Adrenal gland (tissue), 12 donors: ENCODE results near the gene NFATC1. TPM values are rescaled to one million over a fixed set of nuclear protein-coding genes. Genes with fewer than 3 reads are reported as not detected.

ENCODE experiments used
- DNase-seq, 7 donors: peaks; one replicate each; pipeline ENCODE4 v3.0.0-alpha.2; 2019 to 2020
- H3K27ac ChIP-seq, 5 donors: fragments of 200-600 bp; sonication (generic) in 4 of 5; 1 replicate in 3 of 5; 2 replicates in 2 of 5; pipeline versions ENCODE4 v1.5.1 to v1.8.0; 2016 to 2020; ENCODE audit warnings: mild to moderate bottlenecking in 1 of 5
- H3K27me3 ChIP-seq: fragments of 200-600 bp; 2 replicates; pipeline ENCODE4 v1.8.0; 2021
- H3K36me3 ChIP-seq, 2 donors: fragments of 200-600 bp; replicated peaks in 1 of 2; 1 replicate in 1 of 2; 2 replicates in 1 of 2; pipeline versions ENCODE4 v1.5.1 to v1.8.0; 2018 to 2022
- H3K4me1 ChIP-seq, 2 donors: fragments of 200-600 bp; replicated peaks in 1 of 2; 1 replicate in 1 of 2; 2 replicates in 1 of 2; pipeline versions ENCODE4 v1.5.1 to v1.8.0; 2018 to 2021
- H3K4me3 ChIP-seq, 4 donors: fragments of 200-600 bp; sonication (generic) in 3 of 4; one replicate each; pipeline ENCODE4 v1.5.1; 2016 to 2018
- H3K9me3 ChIP-seq, 3 donors: fragments of 200-600 bp; sonication (generic) in 1 of 3; replicated peaks in 1 of 3; 1 replicate in 2 of 3; 2 replicates in 1 of 3; pipeline versions ENCODE4 v1.5.1 to v1.8.0; 2016 to 2021
- POLR2A ChIP-seq, 2 donors: fragments of 450-650 bp; IDR thresholded peaks; one replicate each; pipeline ENCODE4 v1.6.1; 2017; ENCODE audit warnings: antibody characterized with exemption in 2 of 2, mild to moderate bottlenecking in 2 of 2, moderate library complexity in 1 of 2
- WGBS, 4 donors: extraction: QIAGEN DNeasy Blood & Tissue Kit in 2 of 4; methylation state at CpG; one replicate each; pipeline versions ENCODE4 v1.1.5 to v1.1.7; 2013 to 2017; 5-methylcytosine and 5-hydroxymethylcytosine counted together
- intact Hi-C, 2 donors: fragments of 100-400 bp; cut with DNase I; formaldehyde crosslinking; loops; one replicate each; pipeline versions ENCODE4 v1.14.1 to v1.15.0; 2022 to 2023
- polyA plus RNA-seq, 3 donors: library from polyadenylated mRNA; stranded (reverse); fragments of 200-250 nt in 2 of 3; fragments of 350-450 nt in 1 of 3; fragmentation: Illumina TruSeq in 1 of 3; extraction: RNeasy Lipid Tissue Mini Kit (QIAGEN cat#74804) in 1 of 3; gene quantifications; one replicate each; pipeline ENCODE4 v1.2.3, GENCODE V29; 2013 to 2014
- total RNA-seq, 9 donors: library from RNA; depleted of rRNA in 4 of 9; stranded (reverse); fragments of >200 nt in 4 of 9; fragments of 120-200 nt in 1 of 9; fragmentation: NEBNext Ultra II Directional in 1 of 9; extraction: Animal tissue kit (Norgen Biotek cat#: 25700) in 1 of 9; gene quantifications; one replicate each; pipeline versions ENCODE4 v1.1.0 to v1.2.4, GENCODE V29; 2013 to 2023
- TF ChIP-seq, protein P1 (sequence below), 6 experiments: fragments of 450-650 bp in 4 of 6; fragments of 200-600 bp in 2 of 6; sonication (generic) in 1 of 6; IDR thresholded peaks; 1 replicate in 5 of 6; 2 replicates in 1 of 6; pipeline versions ENCODE4 v1.5.1 to v1.8.0; 2016 to 2021; ENCODE audit warnings: antibody characterized with exemption in 6 of 6, mild to moderate bottlenecking in 2 of 6, moderate library complexity in 1 of 6
- donor health status: healthy with polysubstance abuse.
- donor health status: Bipolar disorder and iron deficiency.
- donor health status: DM: yes; HTN: yes; CAD: no.
- donor health status: DM: no; HTN: no; CAD: no.
- donor health status: DM: no; HTN: no; CAD: no.
- donor health status: DM: yes; HTN: yes; CAD: no.

Gene NFATC1
- total and polyA plus RNA-seq, 12 donors: 0.50 to 20.9 (median 6.7) TPM

DNA sequence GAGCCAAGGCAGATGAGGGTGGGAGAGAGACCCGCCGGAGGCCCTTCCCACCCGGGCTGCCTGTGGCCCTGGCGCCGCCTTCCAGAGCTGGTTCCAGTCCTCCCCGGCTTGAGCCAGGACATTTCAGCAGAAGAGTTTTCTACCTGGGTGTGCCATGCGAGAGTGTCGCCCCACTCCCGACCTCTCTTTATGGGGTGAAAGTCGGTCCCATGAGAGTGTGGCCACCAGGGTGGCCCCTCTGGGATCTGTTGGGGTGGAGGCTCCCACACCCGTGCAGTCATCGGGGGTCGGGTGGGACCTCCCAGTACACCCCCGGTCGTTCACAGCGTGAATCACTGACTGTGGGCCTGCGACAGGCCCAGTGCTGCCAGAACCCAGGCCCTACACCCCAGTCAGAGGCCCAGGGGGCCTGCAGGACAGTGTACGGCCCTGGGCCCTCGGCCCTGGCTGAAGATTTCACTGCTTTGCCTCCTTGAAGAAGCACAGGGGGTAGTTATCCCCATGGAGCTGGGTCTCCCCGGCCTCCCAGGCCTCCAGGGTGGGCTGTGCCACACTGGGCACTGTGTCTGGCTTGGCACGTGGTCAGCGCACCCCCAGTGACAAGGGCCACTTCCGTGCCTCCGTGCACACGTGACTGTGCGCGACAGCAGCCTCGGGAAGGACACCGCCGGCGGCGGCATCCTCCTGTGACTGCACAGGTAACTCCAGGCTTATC lies 5.9 kb downstream of the NFATC1 start:
- H3K27me3 ChIP-seq: no peaks in the 10 kb centered on the region
- no peaks in the 10 kb centered on the region for H3K9me3 ChIP-seq
- TF ChIP-seq, protein P1, sequence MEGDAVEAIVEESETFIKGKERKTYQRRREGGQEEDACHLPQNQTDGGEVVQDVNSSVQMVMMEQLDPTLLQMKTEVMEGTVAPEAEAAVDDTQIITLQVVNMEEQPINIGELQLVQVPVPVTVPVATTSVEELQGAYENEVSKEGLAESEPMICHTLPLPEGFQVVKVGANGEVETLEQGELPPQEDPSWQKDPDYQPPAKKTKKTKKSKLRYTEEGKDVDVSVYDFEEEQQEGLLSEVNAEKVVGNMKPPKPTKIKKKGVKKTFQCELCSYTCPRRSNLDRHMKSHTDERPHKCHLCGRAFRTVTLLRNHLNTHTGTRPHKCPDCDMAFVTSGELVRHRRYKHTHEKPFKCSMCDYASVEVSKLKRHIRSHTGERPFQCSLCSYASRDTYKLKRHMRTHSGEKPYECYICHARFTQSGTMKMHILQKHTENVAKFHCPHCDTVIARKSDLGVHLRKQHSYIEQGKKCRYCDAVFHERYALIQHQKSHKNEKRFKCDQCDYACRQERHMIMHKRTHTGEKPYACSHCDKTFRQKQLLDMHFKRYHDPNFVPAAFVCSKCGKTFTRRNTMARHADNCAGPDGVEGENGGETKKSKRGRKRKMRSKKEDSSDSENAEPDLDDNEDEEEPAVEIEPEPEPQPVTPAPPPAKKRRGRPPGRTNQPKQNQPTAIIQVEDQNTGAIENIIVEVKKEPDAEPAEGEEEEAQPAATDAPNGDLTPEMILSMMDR (IDR thresholded peaks at IDR 0.05): no peak
- no peak for TF ChIP-seq POLR2A (IDR thresholded peaks at IDR 0.05)
- 92 to 96% (median 93%) methylated on average over 16 to 32 of the region's 32 CpGs for WGBS, 4 donors
- intact Hi-C loops: no loop called here
- no peak overlapping the region for H3K4me3 ChIP-seq
- peaks cover 6 to 34% of the 10 kb centered on the region in 2 donors for H3K4me1 ChIP-seq
- peak overlapping the region in 2 of 5 donors; percentile 72 to 93 for H3K27ac ChIP-seq
- no peak for DNase-seq
- no peaks in the 10 kb centered on the region for H3K36me3 ChIP-seq

DNA sequence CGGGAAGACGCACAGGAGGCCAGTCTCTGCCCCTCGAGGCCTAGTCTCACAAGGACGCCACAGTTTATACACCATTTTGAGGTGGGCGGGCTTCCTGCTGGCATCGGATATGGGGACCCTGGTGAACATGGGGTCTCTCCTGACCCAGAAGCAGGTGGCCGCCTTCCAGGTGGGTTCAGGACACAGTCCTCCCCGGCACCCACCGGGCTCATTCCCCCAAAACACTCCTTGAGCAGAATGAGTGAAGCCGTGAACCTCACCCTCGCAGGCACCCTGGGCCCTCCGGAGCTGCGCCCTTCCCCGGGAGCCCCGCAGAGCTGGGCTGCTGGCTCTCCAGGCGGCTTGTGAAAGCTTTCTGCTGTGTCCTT lies 6.5 kb downstream of the NFATC1 start:
- no peaks in the 10 kb centered on the region for H3K9me3 ChIP-seq
- H3K36me3 ChIP-seq: no peaks in the 10 kb centered on the region
- intact Hi-C loops: no loop called here
- H3K4me1 ChIP-seq: peaks cover 6 to 33% of the 10 kb centered on the region in 2 donors
- peak overlapping the region in 1 of 5 donors; percentile 93 for H3K27ac ChIP-seq
- no peak overlapping the region for H3K4me3 ChIP-seq
- no peak for DNase-seq
- TF ChIP-seq, protein P1 (IDR thresholded peaks at IDR 0.05): no peak
- WGBS, 4 donors: 86 to 96% (median 93%) methylated on average over 9 to 16 of the region's 16 CpGs
- no peaks in the 10 kb centered on the region for H3K27me3 ChIP-seq

DNA sequence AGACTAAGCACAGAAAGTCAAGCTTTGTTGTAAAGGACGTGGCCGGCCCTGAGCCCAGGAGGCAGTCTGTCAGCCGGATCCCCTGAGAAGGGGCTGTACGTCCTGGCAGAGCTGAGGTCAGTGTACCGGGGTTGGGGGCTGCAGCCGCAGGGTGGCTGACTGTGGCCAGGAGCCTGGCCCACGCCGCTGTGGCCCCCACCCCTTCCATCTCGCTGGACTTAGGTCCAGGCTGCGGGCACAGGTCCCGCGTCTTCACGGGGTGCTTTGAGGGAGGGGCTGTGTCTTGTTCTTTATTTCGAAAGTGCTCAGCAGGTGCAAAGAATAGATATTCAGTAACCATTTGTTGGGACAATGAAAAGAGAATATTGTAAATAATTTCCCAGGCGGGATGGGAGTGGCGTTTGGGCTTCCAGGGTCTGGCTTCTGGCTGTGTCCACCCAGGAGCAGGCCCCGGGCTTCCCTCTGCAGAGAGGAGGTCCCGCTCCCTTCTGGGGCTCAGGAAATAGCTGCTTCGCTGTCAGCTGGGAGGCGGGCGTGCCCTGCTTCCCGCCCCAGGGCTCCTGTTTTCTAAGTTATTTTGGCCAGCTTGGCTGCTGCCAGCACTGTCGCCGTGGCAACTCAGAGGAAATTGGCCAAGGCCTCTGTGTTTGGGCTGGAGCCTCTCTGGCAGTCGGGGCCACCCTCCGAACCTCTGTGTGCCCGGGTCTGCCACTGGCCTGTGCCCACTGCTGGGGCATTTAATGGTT lies 7.4 kb downstream of the NFATC1 start:
- TF ChIP-seq POLR2A (IDR thresholded peaks at IDR 0.05): no peak
- TF ChIP-seq, protein P1 (IDR thresholded peaks at IDR 0.05): no peak
- 36 to 52% (median 45%) methylated on average over 20 to 27 of the region's 27 CpGs for WGBS, 4 donors
- Histone ChIP-seq H3K4me1 (peaks cover 6 to 33% of the 10 kb centered on the region in 2 donors), H3K27me3 (no peaks in the 10 kb centered on the region), H3K9me3 (no peaks in the 10 kb centered on the region), H3K27ac (peak overlapping the region in 4 of 5 donors; percentile 11 to 71 (median 48)), H3K36me3 (no peaks in the 10 kb centered on the region), H3K4me3 (peak overlapping the region in 1 of 4 donors; percentile 7)
- intact Hi-C loops: no loop called here
- peak in 6 of 7 donors; percentile 58 to 80 (median 78) for DNase-seq

DNA sequence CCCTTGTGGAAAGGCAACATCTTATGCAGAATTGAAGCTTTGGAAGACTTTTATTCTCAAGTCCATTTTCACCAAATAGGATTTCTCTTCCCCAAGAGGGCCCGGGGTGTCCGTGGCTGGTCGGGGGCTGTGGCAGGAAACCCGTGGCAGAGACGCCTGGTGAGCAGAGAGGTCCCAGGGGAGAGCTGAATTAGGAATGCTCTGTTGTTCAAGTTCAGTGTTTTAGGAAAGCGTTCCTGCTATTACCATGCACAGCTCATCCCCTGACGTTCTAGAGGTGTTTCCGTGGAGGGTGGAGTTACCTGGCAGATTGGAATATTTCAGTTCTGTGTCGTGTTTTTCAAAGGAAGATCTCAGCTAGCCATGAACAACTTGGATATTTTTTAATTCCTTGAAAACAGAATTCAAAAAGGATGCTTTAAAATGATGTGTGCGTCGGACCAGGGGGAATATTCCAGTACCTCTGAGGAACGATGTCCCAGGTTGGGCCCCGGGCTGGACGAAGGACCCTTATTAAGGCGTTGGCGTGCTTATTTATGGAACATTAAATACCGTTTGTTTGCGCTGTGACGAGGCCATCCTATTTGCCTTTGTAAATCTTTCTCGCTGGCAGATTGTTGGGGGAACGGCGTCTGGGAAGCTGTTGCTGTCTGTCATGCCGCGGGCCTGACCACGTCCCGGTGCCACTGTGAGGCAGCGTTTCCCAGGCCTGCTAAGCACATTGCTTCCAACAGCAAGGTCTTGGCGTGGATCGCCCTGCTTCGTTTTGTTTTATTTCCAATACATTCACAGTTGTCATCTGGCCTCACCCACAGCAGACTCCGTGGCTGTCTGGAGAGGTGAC lies 8.2 kb downstream of the NFATC1 start:
- H3K4me1 ChIP-seq: peaks cover 6 to 33% of the 10 kb centered on the region in 2 donors
- WGBS, 4 donors: 66 to 80% (median 71%) methylated on average over 28 to 31 of the region's 31 CpGs
- H3K27ac ChIP-seq: peak overlapping the region in 3 of 5 donors; percentile 32 to 71 (median 63)
- no peaks in the 10 kb centered on the region for H3K36me3 ChIP-seq
- DNase-seq: no peak
- intact Hi-C loops: no loop called here
- H3K9me3 ChIP-seq: no peaks in the 10 kb centered on the region
- TF ChIP-seq, protein P1 (IDR thresholded peaks at IDR 0.05): no peak
- peak overlapping the region in 1 of 4 donors; percentile 7 for H3K4me3 ChIP-seq
- no peaks in the 10 kb centered on the region for H3K27me3 ChIP-seq
